HG02642 (cell line): Measurements from ENCODE around the gene TEX264.

Experiments used
- ATAC-seq: cut with Tn5 transposase; IDR thresholded peaks from one replicate; pipeline ENCODE4 v1.9.1; 2021; ENCODE audit warnings: mild to moderate bottlenecking; ENCODE audit not compliant: unreplicated experiment, poor library complexity

The TEX264 gene

GRCh38 chr3:51712511-51712931 is 41.5 kb downstream of the TEX264 start:
- no peak for ATAC-seq

DNA sequence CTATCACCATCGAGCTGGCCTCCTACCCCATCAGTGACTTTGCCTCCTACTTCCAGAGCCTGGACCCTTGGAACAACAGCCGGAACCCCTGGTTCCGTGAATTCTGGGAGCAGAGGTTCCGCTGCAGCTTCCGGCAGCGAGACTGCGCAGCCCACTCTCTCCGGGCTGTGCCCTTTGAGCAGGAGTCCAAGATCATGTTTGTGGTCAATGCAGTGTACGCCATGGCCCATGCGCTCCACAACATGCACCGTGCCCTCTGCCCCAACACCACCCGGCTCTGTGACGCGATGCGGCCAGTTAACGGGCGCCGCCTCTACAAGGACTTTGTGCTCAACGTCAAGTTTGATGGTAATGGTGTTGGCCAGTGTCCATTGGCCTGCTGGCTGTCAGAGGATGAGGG is 41.9 kb downstream of the TEX264 start:
- no peak for ATAC-seq

DNA sequence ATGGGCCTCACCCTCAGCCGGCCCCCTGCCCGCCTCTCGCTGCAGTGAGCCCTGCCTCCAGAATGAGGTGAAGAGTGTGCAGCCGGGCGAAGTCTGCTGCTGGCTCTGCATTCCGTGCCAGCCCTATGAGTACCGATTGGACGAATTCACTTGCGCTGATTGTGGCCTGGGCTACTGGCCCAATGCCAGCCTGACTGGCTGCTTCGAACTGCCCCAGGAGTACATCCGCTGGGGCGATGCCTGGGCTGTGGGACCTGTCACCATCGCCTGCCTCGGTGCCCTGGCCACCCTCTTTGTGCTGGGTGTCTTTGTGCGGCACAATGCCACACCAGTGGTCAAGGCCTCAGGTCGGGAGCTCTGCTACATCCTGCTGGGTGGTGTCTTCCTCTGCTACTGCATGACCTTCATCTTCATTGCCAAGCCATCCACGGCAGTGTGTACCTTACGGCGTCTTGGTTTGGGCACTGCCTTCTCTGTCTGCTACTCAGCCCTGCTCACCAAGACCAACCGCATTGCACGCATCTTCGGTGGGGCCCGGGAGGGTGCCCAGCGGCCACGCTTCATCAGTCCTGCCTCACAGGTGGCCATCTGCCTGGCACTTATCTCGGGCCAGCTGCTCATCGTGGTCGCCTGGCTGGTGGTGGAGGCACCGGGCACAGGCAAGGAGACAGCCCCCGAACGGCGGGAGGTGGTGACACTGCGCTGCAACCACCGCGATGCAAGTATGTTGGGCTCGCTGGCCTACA is 44.4 kb downstream of the TEX264 start:
- ATAC-seq: no peak

DNA sequence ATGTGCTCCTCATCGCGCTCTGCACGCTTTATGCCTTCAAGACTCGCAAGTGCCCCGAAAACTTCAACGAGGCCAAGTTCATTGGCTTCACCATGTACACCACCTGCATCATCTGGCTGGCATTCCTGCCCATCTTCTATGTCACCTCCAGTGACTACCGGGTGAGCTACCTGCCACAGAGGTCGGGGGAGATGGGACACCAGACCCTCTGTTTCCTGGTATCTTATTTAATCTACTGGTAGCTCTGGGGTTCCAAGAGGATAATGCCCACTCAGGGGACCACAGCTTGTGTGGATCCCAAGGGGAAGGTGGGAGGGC is 44.9 kb downstream of the TEX264 start:
- no peak for ATAC-seq

DNA sequence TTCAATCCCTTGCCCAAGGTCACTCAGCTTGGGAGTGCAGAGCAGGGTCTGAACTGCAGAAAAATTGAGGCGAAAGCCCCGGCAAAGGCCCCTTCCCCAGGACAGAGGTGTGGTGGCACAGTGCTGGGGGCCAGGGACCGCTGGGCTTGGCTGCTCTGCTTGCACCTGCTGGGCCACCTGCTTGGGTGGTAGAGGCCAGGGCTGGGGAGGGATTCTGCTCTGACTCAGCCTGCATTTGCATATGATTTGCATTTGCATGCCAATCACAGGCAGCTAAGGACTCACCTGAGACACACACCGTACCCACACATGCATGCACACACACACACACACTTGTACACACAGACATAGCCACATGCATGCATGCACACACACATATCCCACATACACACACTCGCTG is 45.8 kb downstream of the TEX264 start:
- ATAC-seq: no peak

- ATAC-seq: no peak
These were observed 46.4 kb downstream of the TEX264 start for GRCh38 chr3:51717446-51717845.

- ATAC-seq: no peak
These were observed 46.9 kb downstream of the TEX264 start for GRCh38 chr3:51717947-51718346.

- ATAC-seq: no peak
These were observed 47.7 kb downstream of the TEX264 start for GRCh38 chr3:51718547-51719409.

GRCh38 chr3:51719410-51720025 is 48.5 kb downstream of the TEX264 start:
- no peak for ATAC-seq

GRCh38 chr3:51720292-51721061 is 49.4 kb downstream of the TEX264 start:
- ATAC-seq: no peak

GRCh38 chr3:51721062-51721745 is 50.2 kb downstream of the TEX264 start:
- no peak for ATAC-seq

- ATAC-seq: no peak
These were observed 51.3 kb downstream of the TEX264 start for GRCh38 chr3:51722362-51722761.

DNA sequence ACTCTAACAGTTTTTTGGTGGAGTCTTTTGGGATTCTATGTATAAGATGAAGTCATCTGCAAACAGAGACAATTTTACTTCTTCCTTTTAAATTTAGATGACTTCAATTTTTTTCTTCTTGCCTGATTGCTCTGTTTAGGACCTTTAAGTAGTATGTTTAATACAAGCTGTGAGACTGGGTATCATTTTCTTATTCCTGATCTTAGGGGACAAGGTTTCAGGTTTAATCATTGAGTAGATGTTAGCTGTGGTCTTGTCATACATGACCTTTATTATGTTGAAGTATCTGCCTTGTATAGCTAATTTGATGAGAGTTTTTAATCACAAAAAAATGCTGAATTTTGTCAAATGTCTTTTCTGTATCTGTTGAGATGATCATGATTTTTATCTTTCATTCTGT is 56.4 kb downstream of the TEX264 start:
- ATAC-seq: no peak

- ATAC-seq: no peak
These were observed 58.1 kb downstream of the TEX264 start for GRCh38 chr3:51729042-51729633.

DNA sequence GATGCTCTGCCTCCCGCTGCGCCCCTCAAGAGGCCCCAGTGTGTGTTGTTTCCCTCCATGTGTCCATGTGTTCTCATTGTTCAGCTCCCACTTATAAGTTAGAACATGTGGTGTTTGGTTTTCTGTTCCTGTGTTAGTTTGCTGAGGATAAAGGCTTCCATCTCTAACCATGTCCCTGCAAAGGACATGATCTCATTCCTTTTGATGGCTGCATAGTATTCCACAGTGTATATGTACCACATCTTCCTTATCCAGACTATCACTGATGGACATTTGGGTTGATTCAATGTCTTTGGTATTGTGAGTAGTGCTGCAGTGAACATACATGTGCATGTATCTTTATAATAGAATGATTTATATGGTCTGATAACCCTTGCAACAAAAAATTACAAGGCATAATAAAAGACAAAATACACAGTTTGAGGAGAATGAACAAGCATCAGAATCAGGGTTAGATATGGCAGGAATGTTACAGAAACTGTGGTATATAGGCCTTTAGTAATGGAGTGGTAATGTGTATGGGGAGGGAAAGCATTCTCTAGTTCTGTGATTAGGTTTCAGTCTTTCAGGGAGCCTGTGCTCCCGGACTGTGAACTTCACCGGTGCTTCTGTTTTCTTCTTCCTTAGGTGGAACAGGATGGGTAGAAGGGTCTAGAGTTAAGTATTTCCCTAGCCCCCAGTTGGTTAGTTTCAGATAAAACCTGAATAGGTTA is 63.0 kb downstream of the TEX264 start:
- no peak for ATAC-seq

DNA sequence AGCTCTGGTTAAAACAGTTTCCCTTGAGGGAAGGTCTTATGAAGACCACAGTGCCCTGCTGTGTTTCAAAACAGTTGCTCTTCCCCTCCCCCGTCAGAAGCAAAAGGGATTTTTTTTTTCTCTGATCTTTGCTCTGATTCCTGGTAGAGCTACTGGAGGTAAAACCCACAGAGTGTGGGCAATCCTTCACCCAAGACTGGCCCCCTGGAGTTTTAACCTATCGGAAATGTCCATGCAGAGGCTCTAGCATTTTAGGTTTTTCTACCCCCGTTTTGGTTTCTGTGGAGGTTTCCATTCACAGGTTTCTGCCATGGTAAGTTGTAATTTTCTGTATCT is 63.5 kb downstream of the TEX264 start:
- ATAC-seq: no peak

DNA sequence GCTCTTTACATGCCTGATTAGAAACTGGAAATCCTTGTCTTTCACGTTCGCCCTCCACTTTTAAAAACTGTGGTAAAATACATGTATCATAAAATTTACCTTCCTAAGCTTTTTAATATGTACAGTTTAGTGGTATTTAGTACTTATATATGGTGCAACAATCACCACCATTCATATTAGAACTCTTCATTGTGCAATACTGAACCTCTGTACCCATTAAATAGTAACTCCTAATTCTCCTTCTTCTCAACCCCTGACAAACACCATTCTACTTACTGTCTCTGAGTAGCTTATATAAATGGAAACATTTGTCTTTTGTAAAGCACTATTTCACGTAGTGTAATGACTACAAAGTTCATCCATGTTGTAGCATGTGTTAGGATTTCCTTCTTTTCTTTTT is 64.0 kb downstream of the TEX264 start:
- ATAC-seq: no peak

DNA sequence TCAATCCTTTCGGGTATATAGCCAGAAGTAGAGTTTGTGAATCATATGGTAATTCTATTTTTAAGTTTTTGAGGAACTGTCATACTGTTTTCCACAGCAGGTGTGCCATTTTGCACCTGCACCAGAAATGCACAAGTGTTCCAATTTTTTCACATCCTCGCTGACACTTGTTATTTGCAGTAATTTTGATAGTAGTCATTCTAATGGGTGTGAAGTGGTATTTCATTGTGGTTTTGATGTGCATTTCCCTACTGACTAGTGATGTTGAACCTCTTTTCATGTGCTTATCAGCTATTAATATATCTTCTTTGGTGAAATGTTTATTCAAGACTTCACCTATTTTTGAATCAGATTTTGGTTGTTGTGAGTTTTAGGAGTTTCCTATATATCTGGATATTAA is 64.9 kb downstream of the TEX264 start:
- no peak for ATAC-seq

DNA sequence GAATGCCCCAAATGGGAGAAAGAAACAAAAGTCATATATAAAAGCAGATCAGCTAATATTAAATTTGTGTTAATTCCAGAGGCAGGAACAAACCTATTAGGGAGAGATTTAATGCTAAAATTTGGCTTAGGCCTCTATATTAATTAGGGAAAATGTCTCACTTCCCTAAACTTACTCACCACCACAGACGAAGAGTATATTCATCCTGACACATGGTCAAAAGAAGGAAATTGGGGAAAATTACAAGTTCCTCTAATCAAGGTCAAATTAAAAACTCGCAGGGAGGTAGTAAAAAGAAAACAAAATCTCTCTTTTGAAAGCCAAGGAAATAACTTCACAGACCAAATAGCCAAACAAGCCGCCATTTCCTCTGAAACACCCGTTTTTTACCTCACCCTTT is 68.1 kb downstream of the TEX264 start:
- ATAC-seq: no peak
